Right lobe of liver (tissue), 4 donors: ENCODE measurements around the gene CFAP92.
"Not testable (repeated sequence)": the region's sequence is repeated elsewhere in the genome, so short reads cannot be mapped to it uniquely, and the experiment has no call there.

Experiments
- CTCF ChIP-seq, 4 donors: fragments of 200-600 bp in 3 of 4; fragments of 450-650 bp in 1 of 4; IDR thresholded peaks; one replicate each; pipeline versions ENCODE4 v1.5.1 to v1.8.0; 2016 to 2022; ENCODE audit warnings: antibody characterized with exemption in 4 of 4, mild to moderate bottlenecking in 2 of 4
- POLR2A ChIP-seq: fragments of 450-650 bp; IDR thresholded peaks from one replicate; pipeline ENCODE4 v1.6.1; 2017; ENCODE audit warnings: antibody characterized with exemption, mild to moderate bottlenecking
- donor health status: DM: no; HTN: no; CAD: no.
- donor health status: DM: no; HTN: no; CAD: no.
- donor health status: DM: no; HTN: yes; CAD: no.

DNA sequence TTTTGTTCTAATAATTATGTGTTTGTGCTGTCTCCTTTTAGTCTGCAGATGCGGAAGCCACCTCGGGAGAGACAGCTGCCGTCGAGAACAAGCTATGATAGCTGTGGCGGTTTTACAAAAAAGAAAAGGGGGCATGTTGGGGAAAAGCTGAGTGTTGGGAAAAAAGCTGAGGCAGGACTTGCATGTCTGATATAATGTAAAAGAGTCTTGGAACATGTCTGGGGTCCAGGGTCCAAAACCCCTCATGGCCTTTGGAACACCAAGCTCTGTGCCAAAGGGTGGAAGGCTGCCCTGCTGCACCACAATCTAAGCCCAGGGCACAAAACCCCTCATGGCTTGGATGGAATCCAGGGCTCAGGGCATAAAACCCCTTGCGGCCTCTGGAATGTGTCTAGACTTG lies 69.9 kb downstream of the CFAP92 start:
- TF ChIP-seq CTCF (IDR thresholded peaks at IDR 0.05); POLR2A: not testable (repeated sequence)
